NOMO-1 (cell line): Measurements from ENCODE around the gene CRIP2.

Experiments used
- DNase-seq, 2 experiments: peaks; one replicate each; lab custom pipeline; 2025; ENCODE audit not compliant: unreplicated experiment in 2 of 2; lab: John Stamatoyannopoulos, UW

Gene CRIP2

DNA sequence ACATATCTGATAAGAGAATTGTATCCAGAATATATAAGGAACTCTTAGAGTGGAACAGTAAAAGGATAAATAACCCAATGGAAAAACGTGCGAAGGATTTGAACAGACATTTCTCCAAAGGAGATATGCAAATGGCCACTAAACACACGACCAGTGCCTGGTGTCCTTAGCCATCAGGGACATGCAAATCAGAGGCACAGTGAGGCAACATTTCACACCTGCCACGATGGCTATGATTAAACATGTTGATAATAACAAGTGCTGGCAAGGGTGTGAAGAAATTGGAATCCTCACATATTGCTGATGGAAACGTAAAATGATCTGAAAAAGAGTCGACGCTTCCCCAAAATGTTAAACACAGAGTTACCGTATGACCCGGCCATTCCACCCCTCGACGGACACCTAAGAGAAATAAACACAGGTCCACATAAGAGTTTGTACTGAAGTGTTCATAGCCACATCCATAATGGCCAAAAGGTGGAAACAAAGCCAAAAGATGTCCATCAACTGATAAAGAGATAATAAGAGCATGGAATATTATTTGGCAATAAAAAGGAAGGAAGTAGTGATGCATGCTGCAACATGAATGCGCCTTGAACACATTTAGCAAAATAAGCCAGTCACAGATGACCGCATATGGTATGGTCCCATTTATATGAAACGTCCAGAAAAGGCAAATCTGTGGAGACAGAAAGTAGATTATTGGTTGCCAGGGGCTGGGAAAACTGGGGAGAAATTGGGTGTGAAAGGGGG is 45.5 kb downstream of the CRIP2 start:
- DNase-seq: no peak

DNA sequence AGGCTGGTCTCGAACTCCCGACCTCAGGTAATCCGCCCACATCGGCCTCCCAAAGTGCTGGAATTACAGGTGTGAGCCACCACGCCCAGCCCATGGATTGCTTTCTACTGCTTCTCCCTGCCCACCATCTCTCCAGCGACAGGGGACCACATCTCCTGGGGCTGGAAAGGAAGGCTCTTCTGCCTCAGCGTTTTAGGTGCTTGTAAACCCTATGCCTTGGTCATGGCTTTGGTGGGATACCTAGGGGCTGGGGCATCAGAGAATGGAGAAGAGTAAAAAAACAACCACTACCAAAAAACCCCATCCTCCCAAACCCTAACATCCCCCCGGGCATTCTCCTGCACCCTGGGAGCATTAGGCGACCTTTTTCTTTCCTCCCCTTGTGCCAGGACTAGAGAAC is 50.7 kb downstream of the CRIP2 start:
- no peak for DNase-seq

DNA sequence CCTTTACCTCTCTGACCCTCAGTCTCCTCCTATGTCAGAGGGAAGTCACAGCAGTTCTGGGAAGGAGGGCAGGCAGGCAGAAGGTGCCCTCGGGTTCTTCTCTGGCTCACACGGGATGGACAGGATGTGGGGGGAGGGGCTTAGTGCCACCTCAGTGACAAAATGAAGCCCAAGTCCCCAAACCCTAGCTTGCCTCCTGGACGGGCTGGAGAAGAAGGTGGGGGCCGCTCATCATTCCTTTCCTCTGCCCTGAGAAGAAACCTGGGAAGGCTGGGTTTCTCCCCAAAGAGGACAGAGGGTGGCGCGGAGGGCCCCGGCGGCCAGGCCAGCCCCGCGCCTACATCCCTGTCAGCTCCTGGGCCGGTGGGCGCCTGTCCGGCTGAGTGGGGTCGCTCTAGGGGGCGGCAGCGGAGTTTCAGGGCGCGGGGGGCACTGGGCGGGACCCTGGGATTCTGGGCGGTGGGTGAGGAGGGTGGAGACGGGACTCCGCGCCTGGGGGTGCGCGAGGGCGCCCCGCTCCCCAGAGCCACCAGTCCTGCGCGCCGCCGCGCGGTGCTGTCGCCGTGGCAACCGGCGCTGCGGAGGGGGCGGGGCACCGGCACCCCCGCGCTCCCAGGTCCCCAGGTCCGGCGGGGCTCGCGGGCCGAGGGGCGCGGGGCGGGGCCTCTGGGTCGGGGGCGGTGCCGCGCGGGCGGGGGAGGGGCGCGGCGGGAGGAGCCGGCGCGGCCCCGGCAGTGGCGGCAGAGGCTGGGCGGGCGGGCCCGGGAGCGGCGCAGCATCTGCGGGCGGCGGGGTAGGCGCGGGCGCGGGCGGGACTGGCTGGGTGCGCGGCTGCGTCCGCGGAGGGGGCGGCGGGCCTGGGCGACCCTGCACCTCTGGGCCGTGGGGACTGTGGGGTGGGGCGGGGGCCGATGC is 51.5 kb downstream of the CRIP2 start, which contains the start of gene TMEM121:
Gene TMEM121 (plus strand): TSS at position 723 of the 915 bp plus-strand sequence. CDS start 2,252 bp downstream, outside the sequence.
- DNase-seq: no peak

DNA sequence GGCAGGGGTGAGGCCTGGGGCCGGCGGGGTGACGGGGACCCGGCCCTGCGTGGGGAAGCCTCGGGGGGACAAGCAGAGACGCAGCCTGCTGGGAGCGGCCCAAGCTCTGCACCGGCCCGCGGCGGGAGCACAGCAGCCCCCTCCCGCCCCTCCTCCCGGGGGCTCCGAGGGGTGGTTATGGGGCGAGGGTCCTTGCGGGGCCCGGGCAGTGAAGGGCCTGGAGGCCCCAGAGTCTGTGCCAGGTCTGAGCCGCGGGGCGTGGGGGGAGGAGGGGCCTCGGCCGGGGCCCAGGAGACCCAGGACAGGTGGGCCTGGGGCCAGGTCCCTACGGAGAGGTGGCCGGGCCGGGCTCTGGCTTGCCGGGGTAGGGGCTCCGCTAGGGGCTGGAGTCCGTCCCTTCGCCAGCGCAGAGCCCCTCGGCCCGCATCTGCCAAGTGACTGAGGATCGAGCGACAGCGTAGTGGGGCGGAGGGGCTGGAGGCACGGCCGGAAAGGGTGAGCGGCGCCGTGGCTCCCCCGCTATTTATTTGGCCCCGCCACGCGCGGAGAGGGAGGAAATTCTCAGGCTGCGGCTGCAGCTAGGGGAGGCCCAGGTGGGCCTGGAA is 52.3 kb downstream of the CRIP2 start:
- no peak for DNase-seq

DNA sequence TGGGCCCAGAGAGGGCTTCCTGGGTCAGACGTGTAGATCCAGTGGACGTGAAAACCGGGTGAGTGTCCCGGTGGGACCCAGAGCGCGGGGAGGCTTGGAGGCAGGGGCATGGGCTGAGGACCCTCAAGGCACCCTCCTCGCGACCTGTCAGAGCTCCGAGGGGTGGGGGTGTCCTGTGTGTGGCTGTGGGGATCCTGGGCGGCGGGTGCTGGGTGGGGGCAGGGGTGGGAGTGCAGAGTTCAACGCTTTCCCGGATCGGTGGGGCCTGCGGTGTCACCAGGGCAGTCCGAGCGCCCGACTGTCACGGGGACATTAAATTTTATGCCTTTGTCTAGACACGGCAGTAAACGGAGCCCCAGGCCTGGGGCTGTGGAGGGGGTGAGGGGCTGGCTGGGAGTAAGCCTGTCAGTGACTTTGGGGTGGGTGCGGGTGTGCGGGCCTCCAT is 52.8 kb downstream of the CRIP2 start:
- no peak for DNase-seq

DNA sequence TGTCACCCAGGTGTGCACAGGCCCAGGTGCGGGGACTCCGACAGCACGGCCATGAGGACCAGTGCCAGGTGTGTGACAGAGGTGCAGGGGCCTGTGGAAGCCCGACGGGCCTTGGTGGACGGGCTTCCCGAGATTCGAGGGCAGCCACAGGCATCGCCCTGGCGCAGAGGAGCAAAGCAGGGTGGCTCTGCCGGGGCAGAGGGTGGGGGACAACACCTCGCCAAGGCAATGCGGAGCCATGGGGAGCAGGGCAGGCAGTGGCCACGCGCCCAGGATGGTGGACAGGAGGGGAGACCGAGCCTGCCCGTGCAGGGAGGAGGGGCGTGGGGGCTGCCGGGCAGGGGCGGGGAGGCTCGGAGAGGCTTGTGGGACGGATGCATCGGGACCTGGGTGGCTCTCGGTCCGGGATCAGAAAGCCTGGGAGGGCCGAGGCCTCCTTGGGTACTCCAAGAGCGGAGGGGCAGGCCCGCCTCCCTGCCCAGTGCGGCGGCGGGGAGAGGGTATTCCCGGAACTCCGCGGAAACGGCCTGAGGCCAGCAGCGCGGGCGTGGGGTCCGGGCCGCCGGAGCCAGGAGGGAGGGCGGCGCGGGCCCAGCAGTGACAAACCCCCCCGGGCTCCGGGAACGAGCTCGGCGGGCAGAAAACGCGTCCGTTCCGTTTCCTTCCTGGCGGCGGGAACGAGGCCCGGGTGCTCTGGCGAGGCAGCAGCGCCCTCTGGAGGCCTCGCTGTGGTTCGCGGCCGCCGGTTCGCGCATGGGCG is 53.4 kb downstream of the CRIP2 start:
- peak; percentile 61 for DNase-seq

DNA sequence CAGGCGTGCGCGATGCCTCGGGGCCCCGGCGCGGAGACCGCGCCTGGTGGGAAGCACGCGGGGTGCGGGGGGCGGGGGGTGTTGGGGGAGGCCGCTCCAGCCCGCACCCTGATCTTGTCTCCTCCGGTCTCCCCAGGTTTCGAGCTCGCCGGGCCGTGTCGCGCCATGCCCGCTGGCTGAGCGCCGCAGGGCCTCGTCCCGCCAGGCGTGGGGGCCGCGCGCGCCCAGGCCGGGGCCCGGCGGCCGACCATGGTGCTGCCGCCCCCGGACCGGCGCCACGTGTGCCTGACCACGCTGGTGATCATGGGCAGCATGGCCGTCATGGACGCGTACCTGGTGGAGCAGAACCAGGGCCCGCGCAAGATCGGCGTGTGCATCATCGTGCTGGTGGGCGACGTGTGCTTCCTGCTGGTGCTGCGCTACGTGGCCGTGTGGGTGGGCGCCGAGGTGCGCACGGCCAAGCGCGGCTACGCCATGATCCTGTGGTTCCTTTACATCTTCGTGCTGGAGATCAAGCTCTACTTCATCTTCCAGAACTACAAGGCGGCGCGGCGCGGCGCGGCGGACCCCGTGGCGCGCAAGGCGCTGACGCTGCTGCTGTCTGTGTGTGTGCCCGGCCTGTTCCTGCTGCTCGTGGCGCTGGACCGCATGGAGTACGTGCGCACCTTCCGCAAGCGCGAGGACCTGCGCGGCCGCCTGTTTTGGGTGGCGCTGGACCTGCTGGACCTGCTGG is 54.1 kb downstream of the CRIP2 start:
- DNase-seq: no peak

DNA sequence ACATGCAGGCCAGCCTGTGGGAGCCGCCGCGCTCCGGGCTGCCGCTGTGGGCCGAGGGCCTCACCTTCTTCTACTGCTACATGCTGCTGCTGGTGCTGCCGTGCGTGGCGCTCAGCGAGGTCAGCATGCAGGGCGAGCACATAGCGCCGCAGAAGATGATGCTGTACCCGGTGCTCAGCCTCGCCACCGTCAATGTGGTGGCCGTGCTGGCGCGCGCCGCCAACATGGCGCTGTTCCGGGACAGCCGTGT is 54.6 kb downstream of the CRIP2 start:
- no peak for DNase-seq
